Left lung (tissue), 10 donors: ENCODE data around the gene SEC22A. TPM values are rescaled to one million over a fixed set of nuclear protein-coding genes. Genes with fewer than 3 reads are reported as not detected.

ENCODE experiments used
- ATAC-seq: fragments of 200-7000 bp; cut with Tn5 transposase; one replicate; pipeline ENCODE4 v1.9.1; 2020; ENCODE audit warnings: moderate library complexity
- DNase-seq, 4 donors: peaks; one replicate each; pipeline ENCODE4 v3.0.0-alpha.2; 2013 to 2020
- H3K27ac ChIP-seq, 2 donors: fragments of 200-600 bp; sonication (generic) in 1 of 2; one replicate each; pipeline versions ENCODE4 v1.5.0 to v1.8.0; 2020 to 2021
- H3K27me3 ChIP-seq, 2 donors: fragments of 200-600 bp; sonication (generic) in 1 of 2; one replicate each; pipeline versions ENCODE4 v1.5.0 to v1.8.0; 2020 to 2021
- H3K36me3 ChIP-seq, 2 donors: fragments of 200-600 bp; sonication (generic) in 1 of 2; one replicate each; pipeline versions ENCODE4 v1.5.0 to v1.8.0; 2020 to 2021
- H3K4me1 ChIP-seq, 2 donors: fragments of 200-600 bp; one replicate each; pipeline ENCODE4 v1.8.0; 2021
- H3K4me3 ChIP-seq, 2 donors: fragments of 200-600 bp; sonication (generic) in 1 of 2; one replicate each; pipeline versions ENCODE4 v1.5.0 to v1.8.0; 2020 to 2021; ENCODE audit warnings: mild to moderate bottlenecking in 1 of 2
- H3K9me3 ChIP-seq, 2 donors: fragments of 200-600 bp; sonication (generic) in 1 of 2; one replicate each; pipeline versions ENCODE4 v1.5.0 to v1.8.0; 2020 to 2021
- intact Hi-C, 2 donors: fragments of 100-400 bp; cut with DNase I; formaldehyde crosslinking; loops; one replicate each; pipeline versions ENCODE4 v1.11.2 to v1.14.2; 2022
- polyA plus RNA-seq, 6 donors: library from polyadenylated mRNA; unstranded; fragments of 120-200 nt; gene quantifications; one replicate each; pipeline ENCODE4 v1.2.1, GENCODE V29; 2013; ENCODE audit not compliant: insufficient read length in 6 of 6
- total RNA-seq, 2 donors: library from RNA; stranded (reverse); fragmentation: NEBNext Ultra II Directional; extraction: Animal tissue kit (Norgen Biotek cat#: 25700); gene quantifications; one replicate each; pipeline ENCODE4 v1.2.1, GENCODE V29; 2021
- TF ChIP-seq, protein P1 (sequence below), 2 donors: fragments of 200-600 bp; sonication (generic) in 1 of 2; IDR thresholded peaks; one replicate each; pipeline versions ENCODE4 v1.5.0 to v1.8.0; 2021; ENCODE audit warnings: antibody characterized with exemption in 2 of 2
- donor health status: DM: no; HTN: yes; CAD: no.
- donor health status: DM: no; HTN: no; CAD: no.

Gene SEC22A
- total and polyA plus RNA-seq, 8 donors = 15.7 to 35.9 (median 27.8) TPM

DNA sequence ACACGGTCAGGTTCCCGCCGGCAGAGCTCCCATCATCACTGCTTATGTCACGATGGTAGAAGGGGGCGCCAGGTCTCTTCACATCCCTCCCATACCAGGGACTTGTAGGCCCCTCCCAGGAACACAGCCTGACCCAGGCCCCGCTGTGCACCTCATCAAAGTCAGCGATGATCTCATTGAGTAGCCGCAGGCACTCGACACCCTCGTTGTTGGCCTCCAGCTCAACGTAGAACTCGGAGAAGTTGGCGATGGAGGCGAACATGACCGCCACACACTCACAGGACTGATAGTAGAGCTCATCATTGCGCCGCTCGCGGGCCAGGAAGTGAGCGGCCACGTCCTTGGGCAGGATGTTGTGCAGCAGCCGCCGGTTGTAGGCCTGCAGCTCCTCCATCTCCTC, 89.2 kb downstream of the SEC22A start:
- Histone ChIP-seq H3K27me3 (peaks cover 0 to 11% of the 10 kb centered on the region in 2 donors), H3K9me3 (no peaks in the 10 kb centered on the region), H3K27ac (no peak overlapping the region), H3K36me3 (no peaks in the 10 kb centered on the region), H3K4me3 (no peak overlapping the region), H3K4me1 (no peaks in the 10 kb centered on the region)
- TF ChIP-seq, protein P1, sequence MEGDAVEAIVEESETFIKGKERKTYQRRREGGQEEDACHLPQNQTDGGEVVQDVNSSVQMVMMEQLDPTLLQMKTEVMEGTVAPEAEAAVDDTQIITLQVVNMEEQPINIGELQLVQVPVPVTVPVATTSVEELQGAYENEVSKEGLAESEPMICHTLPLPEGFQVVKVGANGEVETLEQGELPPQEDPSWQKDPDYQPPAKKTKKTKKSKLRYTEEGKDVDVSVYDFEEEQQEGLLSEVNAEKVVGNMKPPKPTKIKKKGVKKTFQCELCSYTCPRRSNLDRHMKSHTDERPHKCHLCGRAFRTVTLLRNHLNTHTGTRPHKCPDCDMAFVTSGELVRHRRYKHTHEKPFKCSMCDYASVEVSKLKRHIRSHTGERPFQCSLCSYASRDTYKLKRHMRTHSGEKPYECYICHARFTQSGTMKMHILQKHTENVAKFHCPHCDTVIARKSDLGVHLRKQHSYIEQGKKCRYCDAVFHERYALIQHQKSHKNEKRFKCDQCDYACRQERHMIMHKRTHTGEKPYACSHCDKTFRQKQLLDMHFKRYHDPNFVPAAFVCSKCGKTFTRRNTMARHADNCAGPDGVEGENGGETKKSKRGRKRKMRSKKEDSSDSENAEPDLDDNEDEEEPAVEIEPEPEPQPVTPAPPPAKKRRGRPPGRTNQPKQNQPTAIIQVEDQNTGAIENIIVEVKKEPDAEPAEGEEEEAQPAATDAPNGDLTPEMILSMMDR (IDR thresholded peaks at IDR 0.05) = no peak
- intact Hi-C loops = no loop called here
- ATAC-seq (no peak), DNase-seq (no peak)

DNA sequence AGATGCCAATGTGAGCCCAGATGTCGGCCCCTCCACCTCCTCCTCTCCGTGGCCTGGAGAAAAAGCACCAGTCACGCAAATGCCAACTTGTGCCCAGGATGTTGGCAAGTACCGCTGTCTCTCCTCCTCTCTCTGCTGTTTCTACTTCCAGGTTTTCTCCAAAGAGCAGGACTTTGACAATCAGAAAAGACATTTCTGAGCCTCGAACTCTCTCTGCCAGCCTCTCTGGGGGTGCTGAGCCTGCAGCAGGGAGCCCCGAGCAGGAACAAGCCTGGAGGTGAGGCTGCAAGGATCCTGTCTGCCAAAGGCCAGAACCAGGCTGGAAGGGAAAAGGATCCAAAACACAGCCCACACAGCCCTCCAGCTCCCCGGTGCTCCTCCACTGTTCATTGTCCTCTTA, 89.7 kb downstream of the SEC22A start:
- no peak for DNase-seq
- Histone ChIP-seq H3K9me3 (no peaks in the 10 kb centered on the region), H3K4me1 (no peaks in the 10 kb centered on the region), H3K27me3 (peaks cover 0 to 11% of the 10 kb centered on the region in 2 donors), H3K4me3 (no peak overlapping the region), H3K27ac (no peak overlapping the region), H3K36me3 (no peaks in the 10 kb centered on the region)
- intact Hi-C loops = no loop called here
- TF ChIP-seq, protein P1 (IDR thresholded peaks at IDR 0.05) = no peak
- no peak for ATAC-seq

DNA sequence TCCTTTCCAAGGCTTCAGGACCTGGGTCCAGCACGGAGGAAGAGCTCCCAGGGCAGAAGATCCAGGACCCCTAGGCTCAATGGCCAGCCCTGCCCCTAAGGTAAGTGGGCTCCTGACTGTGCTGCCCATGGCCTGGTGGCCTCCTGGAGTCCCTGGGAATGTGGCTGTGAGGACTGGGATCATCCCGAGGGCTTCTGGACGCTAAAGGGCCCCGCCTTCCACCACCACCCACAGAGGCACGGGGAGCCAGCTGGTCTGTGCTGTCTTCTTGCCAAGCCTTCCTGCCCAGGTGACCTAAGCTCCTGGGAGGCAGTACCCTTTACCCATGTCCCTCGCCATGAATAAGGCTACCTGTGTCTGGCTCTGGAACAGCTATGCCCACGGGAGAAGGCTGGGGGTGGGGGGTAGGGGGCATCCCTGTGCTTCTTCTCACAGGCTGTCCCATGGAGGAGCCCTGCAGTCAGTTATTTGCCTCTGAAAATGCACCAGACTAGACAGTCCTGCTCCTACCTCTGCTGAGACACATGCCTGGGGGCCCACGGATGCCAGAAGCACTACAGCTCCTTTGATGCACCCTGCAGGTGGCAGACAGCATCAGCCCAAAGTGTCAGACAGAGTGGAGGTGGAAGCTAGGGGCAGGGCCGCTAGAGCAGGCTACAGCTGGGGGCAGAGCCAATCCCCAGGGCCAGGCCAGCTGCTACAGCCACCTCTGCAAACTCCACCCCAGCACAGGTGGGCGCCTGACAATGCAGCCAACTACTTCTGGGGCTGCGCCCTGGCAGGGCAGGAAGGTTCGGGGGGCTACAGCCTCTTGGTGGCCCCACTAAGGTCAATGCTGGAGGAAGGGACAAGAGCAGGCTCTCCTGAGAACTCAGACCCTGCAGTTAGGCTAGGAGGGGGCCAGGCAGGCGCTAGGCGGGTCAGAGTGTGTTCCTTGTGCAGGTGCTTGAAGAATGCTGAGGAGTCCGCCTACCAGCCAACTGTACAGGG, 90.9 kb downstream of the SEC22A start:
- Histone ChIP-seq H3K36me3 (no peaks in the 10 kb centered on the region), H3K4me1 (no peaks in the 10 kb centered on the region), H3K27me3 (peaks cover 0 to 11% of the 10 kb centered on the region in 2 donors), H3K27ac (no peak overlapping the region), H3K9me3 (no peaks in the 10 kb centered on the region), H3K4me3 (no peak overlapping the region)
- intact Hi-C loops = no loop called here
- DNase-seq = peak in 1 of 4 donors; percentile 14
- TF ChIP-seq, protein P1 (IDR thresholded peaks at IDR 0.05) = no peak
- ATAC-seq = no peak

DNA sequence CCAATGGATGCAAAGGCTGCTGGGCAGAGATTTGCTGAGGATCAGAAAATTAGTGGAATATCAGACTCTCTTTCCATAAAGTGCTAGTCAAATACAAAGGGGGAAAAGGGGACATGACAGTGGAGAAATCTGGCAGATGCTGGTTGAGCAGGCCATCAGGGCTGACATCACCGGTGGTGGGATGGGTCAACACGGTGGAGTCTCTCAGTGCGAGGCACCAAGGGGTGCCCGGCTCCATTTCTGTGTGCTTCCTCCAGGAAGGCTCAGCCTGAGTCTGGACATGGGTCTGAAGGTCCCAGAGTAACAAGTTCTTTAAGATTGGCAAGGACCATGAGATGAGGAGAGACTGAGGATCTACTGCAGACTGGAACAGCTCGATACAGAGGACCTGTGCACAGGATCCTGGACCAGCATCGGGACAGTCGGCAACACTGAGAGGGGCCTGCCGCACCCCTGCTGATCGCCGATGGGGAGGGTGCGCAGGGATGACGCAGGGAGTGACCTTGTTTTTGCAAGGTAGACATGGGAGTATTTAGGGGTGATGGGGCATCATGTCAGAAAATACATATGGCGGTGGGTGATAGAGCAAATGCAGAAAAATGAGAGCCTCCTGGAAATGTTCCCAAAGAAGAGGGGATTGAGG, 92.7 kb downstream of the SEC22A start:
- Histone ChIP-seq H3K9me3 (no peaks in the 10 kb centered on the region), H3K36me3 (no peaks in the 10 kb centered on the region), H3K27ac (no peak overlapping the region), H3K4me1 (no peaks in the 10 kb centered on the region), H3K27me3 (peaks cover 0 to 11% of the 10 kb centered on the region in 2 donors), H3K4me3 (no peak overlapping the region)
- DNase-seq (peak in 1 of 4 donors; percentile 17), ATAC-seq (no peak)
- intact Hi-C loops = no loop called here
- TF ChIP-seq, protein P1 (IDR thresholded peaks at IDR 0.05) = no peak
